Cardiac muscle cell (in vitro differentiated cells and primary cell): ENCODE measurements around the gene GPR153. TPM values are rescaled to one million over a fixed set of nuclear protein-coding genes. Genes with fewer than 3 reads are reported as not detected.

Source experiments
- DNase-seq, 2 donors: peaks; one replicate each; pipeline versions ENCODE4 v3.0.0 to v3.0.0-alpha.2; 2010 to 2017; ENCODE audit warnings: low read depth in 1 of 2, low spot score in 1 of 2
- H3K27ac ChIP-seq: fragments of 200-600 bp; sonication (generic); 2 replicates; pipeline ENCODE4 v1.5.1; 2016
- H3K27me3 ChIP-seq: fragments of 200-600 bp; sonication (generic); 2 replicates; pipeline ENCODE4 v1.6.0; 2016; ENCODE audit warnings: control low read depth
- H3K36me3 ChIP-seq: fragments of 200-600 bp; sonication (generic); 2 replicates; pipeline ENCODE4 v1.5.1; 2016; ENCODE audit warnings: control low read depth
- H3K4me1 ChIP-seq: fragments of 200-600 bp; sonication (generic); 2 replicates; pipeline ENCODE4 v1.8.1; 2017; ENCODE audit warnings: low read depth, mild to moderate bottlenecking, mixed run types
- H3K4me3 ChIP-seq: fragments of 200-600 bp; sonication (generic); 2 replicates; pipeline ENCODE4 v1.5.1; 2016; ENCODE audit warnings: mild to moderate bottlenecking
- H3K9me3 ChIP-seq: fragments of 200-600 bp; sonication (generic); 2 replicates; pipeline ENCODE4 v1.5.1; 2017; ENCODE audit warnings: low read depth, mild to moderate bottlenecking, control low read depth
- polyA plus RNA-seq: library from polyadenylated mRNA; unstranded; fragments of >200 nt; fragmentation: Nextera tagmentation; extraction: Ambion mirVana; gene quantifications from 2 replicates; pipeline ENCODE4 v1.2.1, GENCODE V29; 2016
- total RNA-seq: library from RNA; depleted of rRNA; stranded (reverse); fragments of >200 nt; gene quantifications from 2 replicates; pipeline ENCODE4 v1.2.3, GENCODE V29; 2016
- TF ChIP-seq, protein P1 (sequence below): IDR thresholded peaks from 2 replicates; pipeline ENCODE4 v1.5.1; 2012; ENCODE audit warnings: low read depth, mild to moderate bottlenecking, low read length

The GPR153 gene
- total and polyA plus RNA-seq, 2 experiments from 2014 or later, result 21.0 to 32.7 TPM

DNA sequence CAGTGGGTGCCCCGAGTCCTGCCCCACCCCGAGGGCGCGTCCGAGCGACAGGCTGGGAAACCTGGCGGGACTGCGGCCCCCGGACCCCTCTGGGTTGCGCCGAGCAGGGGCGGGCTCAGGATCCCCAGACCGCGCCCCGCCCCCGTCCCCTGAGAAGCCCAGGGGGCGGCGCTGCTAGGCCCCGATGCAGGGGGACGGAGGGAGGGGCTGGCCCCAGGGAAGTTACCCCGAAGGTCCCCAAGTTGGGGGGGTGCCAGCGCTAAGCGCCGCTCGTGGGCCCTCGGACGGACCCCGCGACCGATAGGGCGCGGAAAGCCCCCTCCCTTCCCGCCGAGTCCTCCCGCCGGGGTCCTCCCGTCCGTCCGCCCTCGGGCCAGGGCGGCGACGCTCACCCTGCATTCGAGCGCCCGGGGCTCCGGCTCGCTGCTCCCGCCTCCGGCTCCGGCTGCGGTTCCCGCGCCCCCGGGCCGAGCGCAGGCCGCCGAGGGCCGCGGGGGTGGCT is 414 bp downstream of the GPR153 start:
- Histone ChIP-seq H3K4me3 (peak overlapping the region; percentile 74), H3K4me1 (peaks cover 6% of the 10 kb centered on the region), H3K36me3 (no peaks in the 10 kb centered on the region), H3K27ac (no peak overlapping the region), H3K9me3 (no peaks in the 10 kb centered on the region), H3K27me3 (peaks cover 10% of the 10 kb centered on the region)
- peak in 1 of 2 donors; percentile 65 for DNase-seq
- TF ChIP-seq, protein P1, sequence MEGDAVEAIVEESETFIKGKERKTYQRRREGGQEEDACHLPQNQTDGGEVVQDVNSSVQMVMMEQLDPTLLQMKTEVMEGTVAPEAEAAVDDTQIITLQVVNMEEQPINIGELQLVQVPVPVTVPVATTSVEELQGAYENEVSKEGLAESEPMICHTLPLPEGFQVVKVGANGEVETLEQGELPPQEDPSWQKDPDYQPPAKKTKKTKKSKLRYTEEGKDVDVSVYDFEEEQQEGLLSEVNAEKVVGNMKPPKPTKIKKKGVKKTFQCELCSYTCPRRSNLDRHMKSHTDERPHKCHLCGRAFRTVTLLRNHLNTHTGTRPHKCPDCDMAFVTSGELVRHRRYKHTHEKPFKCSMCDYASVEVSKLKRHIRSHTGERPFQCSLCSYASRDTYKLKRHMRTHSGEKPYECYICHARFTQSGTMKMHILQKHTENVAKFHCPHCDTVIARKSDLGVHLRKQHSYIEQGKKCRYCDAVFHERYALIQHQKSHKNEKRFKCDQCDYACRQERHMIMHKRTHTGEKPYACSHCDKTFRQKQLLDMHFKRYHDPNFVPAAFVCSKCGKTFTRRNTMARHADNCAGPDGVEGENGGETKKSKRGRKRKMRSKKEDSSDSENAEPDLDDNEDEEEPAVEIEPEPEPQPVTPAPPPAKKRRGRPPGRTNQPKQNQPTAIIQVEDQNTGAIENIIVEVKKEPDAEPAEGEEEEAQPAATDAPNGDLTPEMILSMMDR, result no peak

DNA sequence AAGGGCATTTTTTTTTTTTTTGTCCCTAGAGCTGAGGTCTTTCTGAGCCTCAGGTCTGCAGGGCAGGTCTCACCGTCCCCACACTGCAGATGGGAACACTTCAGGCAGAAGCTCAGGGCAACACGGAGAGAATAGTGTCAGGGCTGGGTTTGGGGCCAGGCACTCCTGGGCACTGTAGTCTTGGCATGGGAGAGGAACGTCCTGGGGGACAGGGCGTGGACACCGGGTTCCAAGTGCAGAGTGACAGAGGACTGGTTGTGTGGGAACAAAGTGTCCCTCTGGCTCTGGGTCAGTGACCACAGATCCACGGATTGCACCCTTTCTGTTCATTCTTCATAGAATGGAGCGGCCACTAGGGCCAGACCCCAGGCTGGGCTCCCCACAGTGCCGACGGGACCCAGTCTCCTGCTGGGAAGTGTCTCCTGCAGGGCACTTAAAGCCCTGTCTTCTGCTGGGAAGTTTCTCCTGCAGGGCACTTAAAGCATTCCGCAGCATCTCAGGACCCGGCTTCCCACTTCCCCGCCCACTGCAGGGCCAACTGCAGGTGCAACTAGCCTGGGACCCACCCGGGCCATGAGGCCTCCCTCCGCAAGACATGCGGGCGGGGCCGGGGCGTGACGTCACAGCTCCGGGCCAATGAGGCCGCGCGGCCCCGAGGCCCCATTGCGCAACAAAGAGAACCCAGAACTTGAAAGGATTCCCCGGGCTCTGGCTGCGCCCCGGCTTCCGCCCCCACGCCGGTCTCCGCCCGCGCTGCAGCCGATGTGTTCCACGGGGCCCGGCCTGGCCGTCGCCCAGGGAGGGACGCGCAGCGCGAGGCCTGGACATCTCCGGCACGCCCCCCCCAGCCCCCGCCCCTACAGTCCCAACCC is 1.2 kb downstream of the GPR153 start:
- no peaks in the 10 kb centered on the region for H3K36me3 ChIP-seq
- peak overlapping the region; percentile 74 for H3K4me3 ChIP-seq
- DNase-seq, result peak; percentile 78 to 89
- no peak overlapping the region for H3K27ac ChIP-seq
- TF ChIP-seq, protein P1, result no peak
- H3K4me1 ChIP-seq, result peaks cover 6% of the 10 kb centered on the region
- peaks cover 10% of the 10 kb centered on the region for H3K27me3 ChIP-seq
- H3K9me3 ChIP-seq, result no peaks in the 10 kb centered on the region

DNA sequence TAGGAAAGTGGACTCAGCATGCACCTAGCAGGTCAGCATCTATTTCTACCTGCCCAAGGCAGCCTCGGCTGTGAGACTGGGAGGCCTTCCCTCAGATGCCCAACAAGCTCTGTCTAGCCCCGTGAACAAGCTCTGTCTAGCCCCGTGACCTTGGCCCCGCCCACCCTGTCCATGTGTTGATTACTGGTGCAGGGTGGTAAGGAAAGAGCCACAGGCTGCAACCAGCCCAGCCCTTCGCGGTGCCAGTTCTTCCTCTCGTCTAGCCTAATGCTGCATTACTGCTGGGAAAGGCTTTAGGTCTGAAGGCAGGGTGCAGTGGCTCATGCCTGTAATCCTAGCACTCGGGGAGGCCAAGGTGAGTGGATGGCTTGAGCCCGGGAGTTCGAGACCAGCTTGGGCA is 2.2 kb downstream of the GPR153 start:
- DNase-seq, result no peak
- H3K9me3 ChIP-seq, result no peaks in the 10 kb centered on the region
- peaks cover 10% of the 10 kb centered on the region for H3K27me3 ChIP-seq
- no peak overlapping the region for H3K27ac ChIP-seq
- peaks cover 6% of the 10 kb centered on the region for H3K4me1 ChIP-seq
- no peaks in the 10 kb centered on the region for H3K36me3 ChIP-seq
- no peak overlapping the region for H3K4me3 ChIP-seq
- TF ChIP-seq, protein P1, result no peak

DNA sequence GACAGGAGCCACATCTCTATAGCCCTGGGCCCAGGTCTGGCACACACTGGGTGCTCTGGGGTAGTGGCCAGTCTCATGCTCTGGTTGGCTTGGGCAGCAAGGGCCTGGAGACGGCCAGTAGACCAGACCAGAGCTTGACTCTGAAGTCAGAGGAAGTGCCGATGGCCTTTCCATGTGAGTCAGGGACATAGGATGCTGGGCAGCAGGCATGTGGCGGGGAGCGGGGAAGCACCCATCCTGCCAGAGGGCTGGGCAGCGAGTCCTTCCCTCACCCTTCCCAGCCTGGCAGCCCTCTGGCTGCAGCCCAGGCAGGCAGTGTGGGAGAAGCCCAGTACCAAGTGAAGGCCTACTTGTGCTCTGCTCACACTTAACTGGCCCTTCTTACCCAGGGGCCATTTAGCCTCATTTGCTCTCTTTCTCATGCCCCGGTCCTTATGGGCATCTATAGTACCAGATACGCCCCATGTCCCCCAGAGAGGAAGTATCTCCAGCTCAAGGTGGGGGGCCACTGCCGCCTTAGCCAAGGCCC is 3.3 kb downstream of the GPR153 start:
- no peaks in the 10 kb centered on the region for H3K9me3 ChIP-seq
- TF ChIP-seq, protein P1, result no peak
- peaks cover 16% of the 10 kb centered on the region for H3K27me3 ChIP-seq
- no peak overlapping the region for H3K4me3 ChIP-seq
- peaks cover 6% of the 10 kb centered on the region for H3K4me1 ChIP-seq
- no peaks in the 10 kb centered on the region for H3K36me3 ChIP-seq
- no peak for DNase-seq
- no peak overlapping the region for H3K27ac ChIP-seq

DNA sequence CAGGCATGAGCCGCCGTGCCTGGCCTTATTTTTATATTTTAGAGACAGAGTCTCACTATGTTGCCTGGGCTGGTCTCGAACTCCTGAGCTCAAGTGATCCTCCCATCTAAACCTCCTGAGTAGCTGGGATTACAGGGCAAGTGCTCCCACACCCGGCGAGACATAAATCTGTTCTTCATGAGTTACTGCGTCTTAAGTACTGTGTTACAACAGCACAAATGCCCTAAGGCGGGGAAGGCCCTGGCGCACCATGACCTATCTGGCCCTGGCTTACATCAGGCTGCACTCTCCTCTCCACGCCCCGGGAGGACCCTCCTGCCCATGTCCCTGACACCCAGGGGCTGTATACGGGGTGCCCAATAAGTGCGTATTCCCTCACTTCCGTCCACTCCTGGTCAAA is 4.3 kb downstream of the GPR153 start:
- no peak for DNase-seq
- Histone ChIP-seq H3K9me3 (no peaks in the 10 kb centered on the region), H3K27ac (no peak overlapping the region), H3K36me3 (no peaks in the 10 kb centered on the region), H3K4me1 (no peaks in the 10 kb centered on the region), H3K27me3 (peaks cover 25% of the 10 kb centered on the region), H3K4me3 (no peak overlapping the region)
- TF ChIP-seq, protein P1, result no peak
